GF-D8 (cell line): ENCODE results near the gene ARMC9.

ENCODE experiments used
- DNase-seq: peaks from one replicate; lab custom pipeline; 2025; lab: John Stamatoyannopoulos, UW

ARMC9 gene

DNA sequence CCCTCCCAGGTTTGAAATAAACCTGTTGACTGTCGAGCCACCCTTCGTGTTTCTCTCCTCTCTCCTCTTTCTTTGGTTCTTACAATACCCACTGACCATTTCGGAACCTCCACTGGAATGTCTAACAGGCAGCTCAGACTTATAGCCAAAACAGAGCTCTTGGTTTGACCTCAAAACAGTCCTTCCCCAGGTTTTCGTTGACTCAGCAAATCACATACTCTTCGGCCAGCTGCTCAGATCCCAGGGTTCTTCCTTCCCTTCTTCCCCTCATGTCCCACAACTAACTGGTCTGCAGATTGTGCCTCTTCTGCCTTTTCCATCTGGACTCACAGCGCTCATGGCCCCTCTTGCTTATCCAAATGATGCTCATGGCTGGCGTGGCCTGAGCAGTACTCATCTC lies 4.7 kb downstream of the ARMC9 start:
- DNase-seq = no peak

DNA sequence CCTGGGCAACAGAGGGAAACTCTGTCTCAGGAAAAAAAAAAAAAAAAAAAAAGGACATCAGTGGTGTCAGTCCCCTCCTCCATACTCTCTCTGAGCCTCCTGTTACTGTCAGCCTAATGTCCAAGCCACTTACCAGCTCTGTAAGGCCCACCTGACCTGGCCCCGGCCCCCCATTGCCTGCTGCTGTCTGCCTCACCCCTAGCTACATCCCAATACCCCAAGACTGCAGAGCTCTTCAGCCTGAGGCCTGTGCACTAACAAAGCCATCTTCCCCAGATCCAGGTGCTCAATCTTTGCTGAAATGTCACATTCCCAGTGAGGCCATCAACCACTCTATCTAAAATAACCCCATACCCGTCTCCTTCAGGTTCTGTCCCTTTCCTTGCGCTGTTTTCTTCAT lies 5.7 kb downstream of the ARMC9 start:
- DNase-seq = no peak

DNA sequence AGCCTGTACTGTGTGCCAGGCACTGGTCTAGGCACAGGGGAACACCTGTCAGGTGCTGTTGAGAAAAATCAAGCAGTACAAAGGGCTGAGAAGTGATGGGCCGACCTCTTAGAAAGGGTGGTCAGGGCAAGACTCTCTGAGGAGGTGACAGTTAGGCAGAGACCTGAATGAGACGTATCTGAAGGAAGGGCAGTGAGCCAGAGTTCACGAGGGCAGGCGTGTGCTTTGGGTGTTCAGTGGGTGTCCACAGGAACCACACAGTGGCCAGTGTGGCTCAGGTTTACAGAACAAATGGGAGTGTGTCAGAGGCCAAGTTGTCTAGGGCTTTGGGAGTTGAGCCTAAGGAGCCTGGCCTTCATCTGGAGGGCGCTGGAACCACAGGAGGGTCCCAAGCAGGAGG lies 6.2 kb downstream of the ARMC9 start:
- no peak for DNase-seq

DNA sequence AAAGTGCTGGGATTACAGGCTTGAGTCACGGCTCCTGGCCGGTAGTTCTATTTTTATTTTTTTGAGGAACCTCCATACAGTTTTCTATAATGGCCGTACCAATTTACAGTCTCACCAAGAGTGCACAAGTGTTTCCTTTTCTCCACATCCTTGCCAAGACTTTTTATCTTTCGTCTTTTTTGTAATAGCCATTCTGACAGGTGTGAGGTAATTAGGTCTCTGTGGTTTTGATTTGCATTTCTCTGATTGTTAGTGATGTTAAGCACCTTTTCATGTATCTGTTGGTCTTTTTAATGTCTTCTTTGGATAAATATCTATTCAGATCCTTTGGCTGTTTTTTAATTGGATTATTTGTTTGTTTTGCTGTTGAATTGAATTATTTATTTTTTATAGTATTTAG lies 9.3 kb downstream of the ARMC9 start:
- no peak for DNase-seq

DNA sequence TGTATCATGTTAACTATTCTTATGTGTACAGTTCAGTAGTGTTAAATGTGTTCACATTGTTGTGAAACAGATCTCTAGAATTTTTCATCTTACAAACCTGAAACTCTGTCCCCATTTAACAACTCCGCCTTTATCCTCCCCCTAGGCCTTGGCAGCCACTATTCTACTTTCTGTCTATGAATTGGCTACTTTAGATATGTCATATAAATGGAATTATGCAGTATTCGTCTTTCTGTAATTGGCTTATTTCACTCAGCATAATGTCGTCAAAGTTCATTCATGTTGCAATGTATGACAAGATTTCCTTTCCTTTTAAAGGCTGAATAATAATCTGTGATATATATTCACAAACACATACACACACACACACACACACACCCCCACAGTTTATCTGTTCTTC lies 12.4 kb downstream of the ARMC9 start:
- no peak for DNase-seq

DNA sequence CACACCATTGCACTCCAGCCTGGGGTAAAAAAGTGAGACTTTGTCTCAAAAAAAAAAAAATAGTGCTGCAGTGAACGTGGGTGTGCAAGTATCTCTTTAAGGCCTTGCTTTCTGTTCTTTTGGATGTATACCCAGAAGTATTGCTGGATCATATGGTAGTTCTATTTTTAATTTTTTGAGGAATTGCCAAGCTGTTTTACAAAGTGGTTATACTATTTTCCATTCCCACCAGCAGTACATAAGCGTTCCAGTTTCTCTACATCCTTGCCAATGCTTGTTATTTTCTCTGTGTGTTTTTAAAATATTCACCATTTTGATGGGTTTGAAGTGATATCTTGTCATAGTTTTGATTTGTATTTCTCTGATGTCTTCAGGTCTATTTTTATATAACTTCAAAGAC lies 13.1 kb downstream of the ARMC9 start:
- no peak for DNase-seq

DNA sequence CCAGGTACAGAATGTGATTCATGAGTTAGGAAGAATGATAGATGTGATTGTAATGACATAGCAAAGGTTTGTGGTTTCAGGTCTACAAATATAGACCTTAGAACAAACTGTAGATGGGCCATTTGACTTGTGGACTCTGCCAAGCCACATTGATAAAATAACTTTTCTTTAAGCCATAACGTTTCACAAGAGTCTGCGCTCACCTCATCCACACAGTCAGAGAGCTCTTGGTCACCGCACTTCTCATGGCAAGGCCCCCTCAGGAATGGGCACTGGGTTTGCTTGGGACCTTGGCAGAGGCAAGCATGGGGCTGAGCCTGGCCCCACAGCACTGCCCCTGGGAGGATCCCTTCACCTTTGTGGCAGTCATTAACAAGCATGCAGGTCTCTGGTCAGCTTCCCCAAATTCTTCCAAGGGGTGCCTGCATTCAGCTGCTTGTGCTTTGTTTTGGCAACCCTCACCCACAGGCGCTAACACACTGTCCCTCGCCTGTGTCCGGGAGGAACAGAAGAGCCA lies 14.0 kb downstream of the ARMC9 start:
- DNase-seq = no peak

DNA sequence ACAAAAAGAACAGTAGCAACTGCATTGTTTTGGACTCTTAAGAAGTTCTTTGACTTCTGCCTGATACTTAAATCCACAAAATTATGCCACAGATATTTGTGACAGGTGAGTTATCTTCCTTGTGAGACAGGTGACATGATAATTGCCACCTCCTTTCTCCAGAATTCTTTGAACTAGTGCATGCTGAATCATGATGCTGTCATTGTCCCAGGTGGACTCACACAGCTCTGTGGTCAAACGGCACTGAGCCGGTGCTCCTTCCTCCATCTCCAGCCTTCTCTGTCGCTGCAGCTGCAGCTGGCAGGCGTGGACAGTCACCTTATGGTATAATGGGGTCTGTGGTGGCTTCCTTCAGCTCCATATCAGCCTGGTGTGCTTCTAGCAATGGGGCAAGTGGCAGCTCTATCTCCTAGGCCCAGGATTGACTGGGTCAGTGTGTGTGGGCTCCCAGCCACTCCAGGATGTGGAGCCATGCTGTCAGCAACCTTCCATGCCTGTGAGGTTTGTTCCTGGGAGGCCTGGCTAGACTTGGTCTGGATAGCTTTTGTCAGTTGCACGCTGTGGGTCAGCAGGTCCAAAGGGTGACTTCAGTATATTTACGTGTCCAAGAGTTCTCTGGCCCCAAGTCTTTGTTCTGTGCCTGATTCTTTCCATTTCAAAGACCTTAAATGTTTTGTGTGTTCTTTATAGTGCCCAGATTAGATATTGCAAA lies 15.7 kb downstream of the ARMC9 start:
- no peak for DNase-seq

DNA sequence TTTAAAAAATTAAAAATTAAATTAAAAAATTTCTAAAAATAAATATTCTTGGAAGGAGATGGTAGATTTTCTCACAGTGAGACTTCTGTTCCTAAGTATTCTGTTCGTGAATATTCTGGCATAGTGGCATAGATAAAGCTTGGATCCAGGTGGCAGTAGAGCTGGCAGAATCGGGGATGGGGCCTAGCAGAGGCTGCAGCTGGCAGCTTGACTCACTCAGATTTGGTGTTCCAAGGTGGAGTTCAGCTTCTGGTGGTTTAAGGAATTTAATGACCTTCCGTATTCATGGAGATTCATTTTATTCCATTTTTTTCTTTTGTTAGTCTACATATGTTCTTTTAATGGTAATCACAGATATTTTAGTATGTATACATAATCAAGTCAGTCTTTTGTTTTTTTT lies 19.9 kb downstream of the ARMC9 start:
- no peak for DNase-seq

DNA sequence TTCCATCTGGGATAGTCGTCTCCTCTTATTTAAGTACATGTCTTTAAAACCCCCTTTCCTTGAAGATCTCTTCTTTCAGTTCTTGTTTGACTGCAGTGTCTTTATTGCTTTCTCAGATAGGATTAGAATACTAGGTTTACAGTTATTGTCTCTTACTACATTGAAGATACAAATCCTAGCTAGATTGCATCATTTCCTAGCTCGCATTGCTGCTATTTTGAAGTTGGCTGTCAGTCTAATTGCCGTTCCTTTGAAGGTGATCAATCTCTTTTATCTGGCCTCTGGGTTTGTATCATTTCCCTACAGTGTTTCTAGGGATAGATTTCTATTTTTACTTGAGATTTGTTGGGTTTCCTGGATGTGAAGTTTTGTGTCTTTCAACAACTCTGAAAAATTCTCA lies 20.9 kb downstream of the ARMC9 start:
- no peak for DNase-seq

DNA sequence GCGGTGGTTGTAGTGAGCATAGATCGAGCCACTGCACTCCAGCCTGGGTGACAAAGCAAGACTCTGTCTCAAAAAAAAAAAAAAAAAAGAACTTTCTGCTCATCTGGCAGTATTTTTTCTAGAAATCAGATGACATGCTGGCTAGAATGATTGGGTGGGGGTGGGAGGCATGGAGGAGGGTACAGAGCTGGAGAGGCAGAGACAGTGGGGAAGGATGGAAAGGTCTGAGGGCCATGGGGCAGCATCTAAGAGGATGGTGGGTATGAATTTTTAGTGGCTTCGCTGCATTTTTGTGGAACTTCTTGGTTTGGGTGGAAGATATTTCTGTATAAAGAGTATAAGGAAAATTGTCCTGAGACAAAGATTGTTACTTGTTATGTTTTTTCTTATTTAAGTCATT lies 23.3 kb downstream of the ARMC9 start:
- DNase-seq = no peak

DNA sequence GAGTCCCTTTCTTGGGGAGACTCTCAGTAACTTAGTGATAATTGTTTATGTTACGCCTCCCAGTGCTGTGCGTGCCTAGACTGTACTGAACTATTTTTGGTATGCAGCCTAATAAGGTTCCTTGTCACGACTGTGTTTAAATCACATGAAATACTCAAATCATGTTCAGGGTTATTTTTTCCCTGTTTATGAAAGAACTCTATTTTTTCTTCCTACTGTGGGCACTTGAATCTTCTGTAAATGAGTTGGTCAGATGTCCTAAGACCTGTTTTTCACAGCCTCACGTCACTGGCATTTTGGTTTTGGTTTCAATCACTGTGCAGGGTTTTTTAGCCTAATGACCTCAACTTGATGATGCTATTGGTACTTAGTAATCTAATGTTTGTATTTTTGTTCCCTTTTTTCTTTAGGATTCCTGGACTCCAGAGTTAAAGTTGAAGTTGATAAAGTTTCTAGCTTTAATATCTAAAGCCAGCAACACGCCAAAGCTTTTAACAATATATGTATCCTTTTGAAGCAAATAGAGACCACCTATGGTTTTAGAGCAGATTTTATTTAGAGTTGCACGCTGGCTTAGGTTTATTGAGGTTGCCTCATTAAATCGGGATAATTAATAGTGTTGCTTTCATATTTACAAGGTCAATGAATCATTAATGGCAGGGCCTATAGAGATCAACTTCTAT lies 24.0 kb downstream of the ARMC9 start:
- DNase-seq = no peak

DNA sequence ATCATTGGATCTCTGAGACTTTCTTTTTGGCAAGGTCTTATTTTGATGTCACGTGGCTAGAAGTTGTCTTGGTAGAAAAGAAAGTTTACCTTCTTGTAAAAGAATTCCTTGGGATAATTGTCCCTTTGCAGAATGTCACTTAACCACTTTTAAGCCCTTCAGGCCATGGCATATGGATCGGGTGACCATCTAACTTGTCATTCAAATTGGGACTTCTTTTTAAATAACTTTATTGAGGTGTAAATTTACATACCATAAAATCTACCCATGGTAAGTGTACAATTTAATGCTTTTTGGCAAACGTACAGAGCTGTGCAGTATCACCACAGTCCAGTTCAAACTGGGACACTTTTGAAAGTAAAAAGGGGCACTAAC lies 24.6 kb downstream of the ARMC9 start:
- DNase-seq = no peak

DNA sequence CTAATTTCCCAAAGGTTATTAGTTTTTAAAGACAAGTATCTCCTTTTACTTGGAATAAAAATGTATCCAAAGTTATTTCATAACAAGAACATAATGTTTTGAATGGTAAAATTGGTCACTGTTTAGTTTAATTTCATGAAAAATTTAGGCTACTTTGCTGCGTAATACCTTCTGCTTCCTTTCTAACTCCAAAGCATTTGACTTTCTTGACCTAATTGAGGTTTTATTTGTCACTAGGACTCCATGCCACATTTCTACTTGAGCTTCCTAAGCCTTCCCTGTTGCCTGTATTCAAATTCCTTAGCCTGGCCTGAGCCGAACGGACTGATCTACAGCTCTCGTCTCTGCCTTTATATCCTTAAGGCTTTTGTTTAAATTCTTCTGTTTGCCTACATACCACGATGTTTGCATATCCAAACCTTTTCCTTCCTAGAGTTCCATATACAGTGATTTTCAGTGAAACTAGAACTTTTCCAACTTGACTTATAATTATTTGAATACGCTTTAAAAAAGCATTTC lies 25.1 kb downstream of the ARMC9 start:
- no peak for DNase-seq

DNA sequence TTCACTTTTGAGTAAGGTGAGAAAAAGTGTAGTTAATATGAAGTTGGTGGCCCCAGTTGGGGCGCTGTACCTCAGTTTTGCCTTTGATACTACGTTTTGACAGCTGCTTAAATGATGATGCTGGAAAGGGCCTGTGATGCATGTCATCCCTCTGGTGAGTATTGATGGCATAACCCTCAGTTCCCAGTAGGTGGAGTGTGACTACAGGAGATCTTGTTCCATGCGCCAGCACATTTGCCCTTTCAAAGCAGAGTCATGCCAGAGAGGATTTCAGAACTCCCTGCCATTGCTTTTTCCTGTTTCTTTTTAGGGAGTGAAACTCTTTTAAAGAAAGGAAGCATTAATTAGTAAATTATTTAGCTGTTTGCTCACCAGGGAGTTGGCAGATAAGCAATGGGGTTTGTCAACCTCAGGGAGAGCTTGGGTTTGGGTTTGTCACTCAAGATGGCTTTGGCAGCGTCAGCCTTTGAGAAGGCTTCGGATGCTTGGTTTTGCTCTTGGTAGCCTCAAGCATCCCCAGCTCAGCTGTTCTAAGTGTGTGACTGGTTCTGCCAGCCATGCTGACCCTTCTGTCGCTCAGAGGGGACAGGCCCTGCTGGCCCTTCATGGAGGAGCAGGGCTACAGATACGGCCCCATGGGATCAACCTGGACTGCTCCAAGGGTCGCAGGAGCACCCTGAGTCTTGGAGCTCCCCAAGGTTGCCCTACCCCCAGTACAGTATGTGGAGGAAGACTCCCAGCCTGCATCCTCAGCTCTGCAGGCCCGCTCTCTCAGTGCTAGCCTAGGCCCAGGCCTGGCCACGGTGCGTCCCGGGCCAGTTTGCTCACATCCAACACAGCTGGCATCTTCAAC lies 29.1 kb downstream of the ARMC9 start:
- DNase-seq = peak; percentile 47

DNA sequence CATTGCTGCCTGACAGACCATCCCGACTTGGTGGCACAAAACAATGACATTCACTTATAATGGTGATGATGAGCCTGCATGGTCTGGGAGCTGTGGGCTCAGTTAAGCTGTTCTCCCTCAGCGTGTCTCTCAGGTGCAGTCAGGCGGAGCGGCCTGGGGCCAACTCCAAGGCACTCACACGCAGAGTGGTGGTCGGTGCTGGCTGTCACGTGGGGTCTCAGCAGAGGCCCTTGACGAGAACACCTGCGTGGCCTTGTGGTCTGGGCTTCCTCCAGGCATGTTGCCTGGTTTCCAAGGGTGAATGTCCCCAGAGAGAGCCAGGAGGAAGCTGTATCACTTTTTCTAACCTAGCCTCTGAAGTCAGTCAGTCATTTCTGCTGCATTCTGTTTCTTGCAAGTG lies 29.8 kb downstream of the ARMC9 start:
- DNase-seq = peak; percentile 22

DNA sequence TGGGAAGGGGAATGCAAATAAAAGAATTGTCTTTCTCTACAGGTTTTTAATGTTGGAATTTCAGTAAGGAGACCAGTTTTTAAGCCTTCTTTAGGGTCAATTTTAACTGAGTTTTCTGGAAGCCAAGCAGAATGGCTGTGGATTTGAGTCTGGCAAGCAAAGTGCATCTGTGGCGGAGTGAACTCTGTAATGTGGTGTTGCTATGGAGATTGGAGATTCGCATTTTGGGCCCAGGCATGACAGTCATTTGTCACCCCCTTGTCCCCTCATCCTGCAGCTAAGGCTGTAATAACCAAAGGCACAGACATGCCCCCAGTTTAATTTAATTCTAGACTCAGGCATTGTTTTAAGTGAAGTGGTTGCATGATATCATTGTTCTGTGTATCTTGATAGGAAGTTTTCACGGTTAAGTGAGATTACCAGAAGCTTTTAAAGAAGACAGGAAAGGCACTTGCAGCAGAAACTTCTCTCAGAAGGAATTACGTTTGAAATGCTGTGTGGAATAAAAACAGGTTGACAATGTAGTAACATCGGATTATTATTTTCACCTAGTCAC lies 30.6 kb downstream of the ARMC9 start:
- DNase-seq = no peak

DNA sequence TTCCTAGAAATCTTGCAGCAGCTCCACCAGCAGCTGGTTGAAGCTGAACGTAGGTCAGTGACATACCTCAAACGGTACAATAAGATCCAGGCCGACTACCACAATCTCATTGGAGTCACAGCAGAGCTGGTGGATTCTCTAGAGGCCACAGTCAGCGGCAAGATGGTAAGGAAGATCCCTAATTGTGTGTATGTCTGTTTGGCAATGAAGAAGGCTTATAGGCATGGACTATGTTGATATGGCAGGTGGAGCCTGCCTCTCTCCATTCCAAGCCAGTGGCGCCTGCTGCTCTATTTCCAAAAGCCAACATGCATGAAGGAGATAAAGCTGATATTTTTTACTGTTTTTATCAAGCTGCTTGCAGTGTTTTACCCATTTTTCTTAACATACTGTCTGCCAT lies 36.8 kb downstream of the ARMC9 start:
- DNase-seq = no peak

DNA sequence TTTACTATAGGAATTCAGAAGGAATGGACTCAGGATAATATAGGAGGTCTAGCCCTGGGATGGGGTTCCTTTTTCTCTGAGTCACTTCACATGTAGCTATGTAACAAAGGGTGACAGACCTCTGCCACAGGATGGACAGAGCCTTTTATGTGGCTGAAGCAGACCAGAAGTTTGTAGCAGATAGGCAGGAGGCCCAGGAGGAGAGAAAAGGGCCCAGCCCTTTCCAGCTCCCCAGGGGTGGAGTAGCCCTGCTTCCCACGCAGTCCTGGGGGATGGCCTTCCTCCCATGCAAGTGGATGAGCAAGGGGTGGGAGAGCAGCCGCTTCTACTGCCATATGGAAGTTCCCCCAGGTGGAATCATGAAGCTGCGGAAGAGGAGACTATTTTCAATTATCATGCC lies 40.3 kb downstream of the ARMC9 start:
- DNase-seq = no peak

DNA sequence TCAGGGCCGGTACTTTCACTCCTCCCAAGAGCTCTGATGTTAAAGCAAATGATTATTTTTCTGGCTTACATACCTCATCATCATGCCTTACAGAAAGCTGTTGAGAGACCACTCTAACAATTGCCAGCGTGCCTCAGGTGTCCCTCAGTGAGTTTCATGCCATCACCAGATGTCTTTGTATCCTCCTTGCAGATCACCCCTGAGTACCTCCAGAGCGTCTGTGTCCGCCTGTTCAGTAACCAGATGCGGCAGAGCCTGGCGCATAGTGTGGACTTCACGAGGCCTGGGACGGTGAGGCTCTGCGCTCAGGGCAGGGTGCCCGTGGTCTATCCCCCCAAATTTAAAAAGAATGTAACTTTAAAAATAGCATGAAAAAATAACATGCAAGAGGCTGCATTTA lies 41.3 kb downstream of the ARMC9 start:
- DNase-seq = no peak

DNA sequence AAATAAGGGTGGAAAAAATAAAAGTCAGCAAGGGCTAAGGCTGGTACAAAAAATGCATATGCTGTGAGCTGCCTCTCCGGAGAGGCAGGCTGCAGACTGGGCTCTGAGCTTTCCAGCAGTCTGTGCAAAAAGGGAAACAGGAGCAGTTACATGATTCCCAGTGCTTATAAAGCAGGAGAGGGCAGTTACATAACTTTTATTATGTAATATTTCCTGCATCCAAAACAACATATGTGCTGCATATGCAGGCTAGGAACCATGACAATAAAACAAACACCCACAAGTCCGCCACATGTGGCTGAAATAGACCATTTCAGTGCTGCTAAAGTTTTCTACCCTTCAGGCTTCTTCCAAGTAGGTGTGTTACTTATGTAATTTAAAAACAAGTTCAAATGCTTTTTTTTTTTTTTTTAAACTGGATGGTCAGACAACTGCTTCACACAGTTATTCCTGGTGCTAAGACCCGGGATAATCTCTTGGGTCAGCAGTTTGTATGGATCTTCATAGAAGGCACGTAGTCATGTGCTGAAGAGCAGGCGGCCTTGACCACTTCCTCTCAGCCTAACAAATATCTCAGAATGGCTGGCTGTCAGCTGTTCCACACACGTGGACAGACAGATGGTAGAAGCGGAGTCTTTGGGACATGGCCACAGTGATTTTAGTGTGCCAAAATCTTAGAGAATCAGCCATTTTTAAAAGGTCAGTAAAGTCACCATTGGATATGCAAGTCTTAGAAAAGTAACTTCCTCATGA lies 43.5 kb downstream of the ARMC9 start:
- DNase-seq = peak; percentile 25

DNA sequence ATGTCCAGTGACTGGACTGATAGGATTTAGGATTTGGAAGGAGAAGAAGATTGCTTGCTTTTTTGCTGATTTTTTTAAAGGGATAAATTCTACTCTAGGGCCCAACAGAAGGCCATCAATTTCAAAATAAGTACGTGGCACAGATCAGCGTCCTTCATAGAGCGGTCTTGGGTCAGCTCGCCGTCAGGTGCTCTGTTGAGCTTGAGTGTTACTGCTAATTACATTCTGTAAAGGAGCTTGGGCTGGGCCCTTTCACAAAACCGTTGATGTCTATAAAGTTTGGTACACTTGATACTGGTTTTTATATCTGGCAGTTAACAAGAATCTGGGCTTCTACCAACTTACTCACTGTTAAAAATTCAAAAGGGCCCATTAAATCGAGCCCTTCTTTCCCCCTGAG lies 45.4 kb downstream of the ARMC9 start:
- no peak for DNase-seq
